ENCODE results near the gene C11orf58.

Gene C11orf58

DNA sequence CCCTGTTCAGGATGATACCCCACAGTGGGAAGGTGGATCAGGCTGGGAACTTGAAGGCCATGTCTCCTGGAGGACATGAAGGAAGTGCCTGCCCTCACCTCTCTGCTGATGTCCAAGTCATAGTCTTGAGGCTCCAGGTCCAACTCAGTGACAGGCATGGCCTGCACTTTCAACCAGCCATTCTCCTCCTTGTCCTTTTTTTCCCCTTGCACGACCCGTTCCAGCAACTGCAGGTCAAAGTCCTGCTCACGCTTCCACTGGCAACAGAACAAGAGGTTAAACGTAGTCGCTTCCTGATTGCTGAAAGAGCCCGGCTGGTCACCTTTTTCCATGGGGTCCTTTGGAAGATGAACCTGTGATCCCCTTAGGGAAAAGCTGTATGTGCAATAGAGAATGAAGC is 47.7 kb downstream of the C11orf58 start:
- Mint-ChIP-seq H3K9me3 (no peaks in the 10 kb centered on the region), H3K27ac (no peak overlapping the region), H3K36me3 (ENCODE audit: low read depth) (no peaks in the 10 kb centered on the region), H3K4me1 (ENCODE audit: low read depth) (no peaks in the 10 kb centered on the region), H3K27me3 (ENCODE audit: low read depth) (no peaks in the 10 kb centered on the region), H3K4me3 (no peak overlapping the region)

DNA sequence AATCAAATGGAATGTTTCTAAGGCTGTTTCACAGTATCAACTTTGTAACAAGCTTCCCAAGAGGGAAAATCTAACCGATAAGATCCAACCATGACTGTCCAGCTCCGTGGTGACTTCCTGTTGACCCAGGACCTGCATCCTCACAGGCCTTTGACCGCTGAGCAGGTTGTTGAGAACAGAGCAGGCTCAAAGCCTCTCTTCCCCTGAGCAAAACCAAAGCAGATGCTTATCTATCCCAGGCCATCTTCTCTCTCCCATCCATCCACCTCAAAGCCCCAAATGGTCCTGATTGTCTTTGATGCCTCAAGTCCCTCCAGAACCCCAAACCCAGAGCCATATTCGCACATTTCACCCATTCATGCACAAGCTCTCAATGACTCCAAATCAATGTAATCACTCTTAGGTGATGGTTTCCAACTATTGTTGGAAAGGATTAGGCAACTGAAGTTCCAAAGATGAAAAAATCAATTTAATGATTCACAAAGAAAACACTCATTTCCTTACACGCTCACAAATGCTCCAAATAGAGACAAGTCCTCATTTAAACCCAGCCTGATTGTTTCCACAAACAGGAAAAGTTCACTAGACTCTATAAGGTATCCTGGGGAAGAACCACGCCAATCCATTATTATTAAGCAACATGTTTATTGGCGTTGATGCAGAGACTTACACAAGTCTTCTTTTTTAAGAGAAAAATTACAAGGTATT is 48.7 kb downstream of the C11orf58 start:
- no peak overlapping the region for H3K4me3 Mint-ChIP-seq
- H3K27ac Mint-ChIP-seq, result no peak overlapping the region
- H3K9me3 Mint-ChIP-seq, result no peaks in the 10 kb centered on the region
- no peaks in the 10 kb centered on the region for H3K27me3 Mint-ChIP-seq (ENCODE audit: low read depth)
- peaks cover 3% of the 10 kb centered on the region for H3K4me1 Mint-ChIP-seq (ENCODE audit: low read depth)
- no peaks in the 10 kb centered on the region for H3K36me3 Mint-ChIP-seq (ENCODE audit: low read depth)

DNA sequence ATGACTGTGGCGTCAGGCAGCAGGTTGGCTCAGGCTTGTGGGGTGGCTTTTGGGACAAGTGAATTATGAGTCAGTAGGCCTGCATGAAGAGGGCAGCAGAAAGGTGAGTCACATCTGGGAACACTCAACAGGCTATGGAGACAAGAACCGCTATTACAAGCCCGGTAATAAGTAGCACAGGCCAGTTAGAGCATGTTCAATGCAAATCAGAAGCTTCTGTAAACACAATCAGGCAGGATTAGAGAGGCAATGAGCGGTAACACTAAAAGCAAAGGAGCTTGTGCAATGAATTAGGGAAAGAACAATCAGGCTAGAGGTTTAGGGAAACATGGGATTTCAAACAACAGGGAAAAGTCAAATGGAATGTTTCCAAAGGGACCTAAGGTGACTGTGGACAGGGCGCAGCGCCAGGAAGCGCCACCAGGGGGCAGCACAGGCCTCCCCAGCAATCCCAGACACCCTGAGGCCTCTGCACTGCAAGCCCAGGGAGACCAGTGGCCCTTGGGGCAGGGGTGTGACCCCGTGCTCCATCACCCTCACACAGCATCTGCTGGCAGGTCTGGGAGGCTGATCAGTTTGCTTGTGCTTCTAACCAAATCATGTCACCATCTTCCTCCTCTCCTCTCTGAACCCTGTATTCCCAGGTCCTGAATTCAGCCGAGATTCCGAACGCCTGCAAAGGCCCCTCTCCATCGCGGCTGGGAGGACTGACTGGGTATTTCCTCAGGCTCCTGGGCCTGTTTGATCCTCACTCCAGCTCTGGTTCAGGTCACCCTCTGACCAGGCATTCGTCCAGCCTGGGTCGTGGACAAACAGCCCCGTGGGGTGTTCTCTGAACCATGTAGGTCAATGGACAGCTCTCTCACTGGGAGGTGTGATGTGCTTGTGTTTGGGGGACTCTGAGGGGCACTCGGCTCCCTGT is 50.0 kb downstream of the C11orf58 start:
- Mint-ChIP-seq H3K27me3 (ENCODE audit: low read depth) (no peaks in the 10 kb centered on the region), H3K36me3 (ENCODE audit: low read depth) (no peaks in the 10 kb centered on the region), H3K27ac (no peak overlapping the region), H3K9me3 (no peaks in the 10 kb centered on the region), H3K4me1 (ENCODE audit: low read depth) (peaks cover 3% of the 10 kb centered on the region), H3K4me3 (no peak overlapping the region)

DNA sequence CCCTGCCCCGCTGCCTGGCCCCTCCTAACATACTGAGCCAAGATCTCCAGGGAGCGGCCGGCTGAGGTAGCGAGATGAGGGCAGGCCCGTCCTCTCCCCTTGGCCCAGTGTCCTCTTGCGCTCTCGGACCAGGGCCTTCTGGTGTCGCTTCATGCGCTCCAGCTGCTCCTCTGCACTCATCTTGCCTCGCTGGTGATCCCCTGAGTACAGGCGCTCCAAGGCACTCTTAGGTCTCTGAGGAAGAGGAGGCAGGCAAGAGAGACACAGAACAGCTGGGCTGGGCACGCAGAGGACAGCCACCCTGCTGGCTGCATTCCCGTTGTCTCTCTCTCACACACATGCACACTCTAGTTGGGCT is 50.6 kb downstream of the C11orf58 start:
- H3K27me3 Mint-ChIP-seq (ENCODE audit: low read depth), result no peaks in the 10 kb centered on the region
- peaks cover 3% of the 10 kb centered on the region for H3K4me1 Mint-ChIP-seq (ENCODE audit: low read depth)
- no peak overlapping the region for H3K27ac Mint-ChIP-seq
- H3K4me3 Mint-ChIP-seq, result no peak overlapping the region
- no peaks in the 10 kb centered on the region for H3K9me3 Mint-ChIP-seq
- H3K36me3 Mint-ChIP-seq (ENCODE audit: low read depth), result no peaks in the 10 kb centered on the region

DNA sequence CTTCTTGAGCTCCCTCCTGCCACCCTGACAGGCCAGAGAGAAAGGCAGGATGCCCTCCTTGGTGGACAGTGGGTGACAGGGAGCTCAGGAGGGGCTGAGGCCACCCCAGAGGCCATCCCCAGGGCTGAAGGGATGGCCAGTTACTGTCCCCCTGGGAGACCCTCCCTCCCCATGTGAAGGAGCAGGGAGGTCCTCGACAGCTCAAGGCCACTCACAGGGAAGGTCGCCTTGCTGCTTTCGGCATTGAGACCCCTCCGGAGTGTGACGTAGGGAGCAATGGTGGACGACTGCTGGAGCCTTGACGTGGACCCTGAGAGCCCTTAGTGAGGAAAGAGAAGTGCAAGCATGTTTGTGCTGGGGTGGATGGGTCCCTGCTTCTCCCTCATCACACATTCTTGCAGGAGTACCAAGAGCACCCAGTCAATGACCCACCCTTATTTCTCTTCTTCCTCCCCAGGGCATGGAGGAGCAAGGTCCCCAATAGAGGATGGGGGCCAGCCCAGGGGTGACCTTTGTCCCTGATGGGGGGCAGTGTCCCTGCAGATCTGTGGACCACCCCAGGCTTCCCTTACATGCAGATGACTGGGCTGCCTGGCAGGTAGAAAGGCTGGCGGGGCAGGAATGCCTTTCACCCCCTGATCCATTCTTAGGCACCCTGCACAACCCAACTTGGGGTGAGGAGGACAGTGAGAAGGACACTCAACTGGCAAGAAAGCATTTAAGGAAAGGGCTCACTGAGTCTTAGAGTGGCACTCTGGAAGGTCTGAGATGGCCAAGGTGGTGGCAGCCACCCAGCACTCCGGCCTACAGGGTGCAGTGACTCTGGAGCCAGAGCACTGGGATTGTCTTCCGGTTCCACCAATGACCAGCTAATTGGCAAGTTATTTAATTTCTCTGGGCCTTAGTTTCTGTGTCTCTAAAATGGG is 51.4 kb downstream of the C11orf58 start:
- H3K36me3 Mint-ChIP-seq (ENCODE audit: low read depth), result no peaks in the 10 kb centered on the region
- H3K4me3 Mint-ChIP-seq, result no peak overlapping the region
- H3K9me3 Mint-ChIP-seq, result no peaks in the 10 kb centered on the region
- H3K27me3 Mint-ChIP-seq (ENCODE audit: low read depth), result no peaks in the 10 kb centered on the region
- H3K4me1 Mint-ChIP-seq (ENCODE audit: low read depth), result peaks cover 4% of the 10 kb centered on the region
- no peak overlapping the region for H3K27ac Mint-ChIP-seq

DNA sequence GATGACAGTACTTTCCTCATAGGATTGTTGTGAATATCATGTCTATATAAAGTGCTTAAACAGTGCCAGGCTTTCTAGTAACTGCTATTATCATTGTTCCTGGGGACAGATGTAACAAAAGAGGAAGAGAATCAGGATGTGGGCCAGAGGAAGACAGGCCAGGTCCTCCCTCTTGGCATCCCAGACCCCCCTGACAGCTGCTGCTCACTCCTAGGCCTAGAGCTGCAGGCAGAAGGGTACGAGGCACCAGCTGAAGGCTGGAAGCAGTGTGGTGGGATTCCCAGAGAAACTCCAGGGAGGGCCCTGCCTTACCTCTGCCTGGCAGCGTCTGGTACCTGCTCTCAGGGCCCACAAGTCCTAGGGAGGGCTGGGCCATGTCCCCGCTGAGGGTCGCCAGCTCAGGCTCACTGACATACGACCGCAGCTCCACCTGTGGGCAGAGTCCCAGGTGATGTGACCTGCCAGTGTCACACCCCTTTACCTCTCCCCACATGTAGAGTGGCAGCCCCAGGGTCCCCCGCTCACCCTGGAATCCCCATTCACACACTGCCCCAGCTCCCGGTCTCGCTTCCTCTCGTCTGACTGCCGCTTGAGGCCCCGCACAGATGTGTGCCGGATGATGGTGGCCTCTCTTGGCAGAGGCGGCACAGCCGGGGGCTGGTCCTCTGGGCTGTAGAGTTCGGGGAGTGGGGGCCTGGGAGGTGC is 52.2 kb downstream of the C11orf58 start:
- Mint-ChIP-seq H3K4me3 (no peak overlapping the region), H3K4me1 (ENCODE audit: low read depth) (peaks cover 9% of the 10 kb centered on the region), H3K36me3 (ENCODE audit: low read depth) (no peaks in the 10 kb centered on the region), H3K27ac (no peak overlapping the region), H3K9me3 (no peaks in the 10 kb centered on the region), H3K27me3 (ENCODE audit: low read depth) (no peaks in the 10 kb centered on the region)

DNA sequence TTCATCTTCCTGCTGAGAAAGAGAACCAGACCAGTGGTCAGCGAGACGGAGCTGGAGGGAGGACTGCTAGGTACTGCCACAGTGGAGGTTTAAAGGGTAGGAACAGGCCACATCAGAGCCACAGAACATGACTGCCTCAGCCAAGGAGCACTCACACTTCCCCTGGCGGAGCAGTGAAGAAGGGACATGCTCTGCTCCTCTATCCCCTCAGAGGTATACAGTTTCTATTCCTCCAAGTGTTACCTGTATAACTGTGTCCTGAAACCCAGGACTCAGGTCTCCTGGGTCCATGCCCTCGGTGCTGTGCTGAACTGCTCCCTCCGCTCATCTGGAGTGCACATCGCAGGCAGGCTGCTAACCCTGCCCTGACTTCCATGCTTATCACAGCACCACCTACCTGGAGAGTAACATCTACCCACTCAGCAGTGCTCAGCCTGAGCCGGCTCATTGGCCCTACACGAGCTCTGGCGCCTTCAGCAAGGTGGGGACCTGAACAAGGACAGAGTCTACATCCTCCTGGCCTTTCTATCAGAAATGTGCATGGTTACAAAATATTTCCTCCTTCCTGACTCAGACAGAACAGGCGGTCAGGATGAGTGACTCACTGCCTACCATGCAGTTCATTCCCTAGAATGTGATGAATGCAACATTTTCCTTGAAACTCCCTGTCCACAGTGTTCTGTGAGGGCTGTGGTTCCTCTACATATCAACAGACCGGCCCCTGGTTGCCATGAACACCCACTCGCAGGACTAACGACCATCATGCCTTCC is 52.9 kb downstream of the C11orf58 start:
- H3K36me3 Mint-ChIP-seq (ENCODE audit: low read depth), result no peaks in the 10 kb centered on the region

DNA sequence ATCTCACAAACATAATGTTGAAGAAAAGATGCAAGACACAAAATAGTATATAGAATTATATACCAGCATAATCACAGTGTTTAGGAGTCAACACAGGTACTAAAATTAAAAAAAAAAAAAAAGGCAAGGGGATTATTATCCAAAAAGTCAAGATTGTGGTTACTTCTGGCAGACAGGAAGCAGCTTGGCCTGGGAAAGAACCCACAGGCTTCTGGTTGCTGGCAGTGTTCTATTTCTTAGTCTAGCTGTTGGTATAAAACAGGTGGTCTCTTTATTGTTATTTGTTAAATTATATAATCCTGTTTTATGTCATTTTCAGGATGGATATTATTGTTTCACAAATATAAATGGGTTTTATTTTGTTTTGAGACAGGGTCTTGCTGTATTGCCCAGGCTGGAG is 54.0 kb downstream of the C11orf58 start:
- no peak overlapping the region for H3K4me3 Mint-ChIP-seq
- no peak overlapping the region for H3K27ac Mint-ChIP-seq
- no peaks in the 10 kb centered on the region for H3K27me3 Mint-ChIP-seq (ENCODE audit: low read depth)
- H3K4me1 Mint-ChIP-seq (ENCODE audit: low read depth), result peaks cover 9% of the 10 kb centered on the region
- H3K36me3 Mint-ChIP-seq (ENCODE audit: low read depth), result no peaks in the 10 kb centered on the region
- H3K9me3 Mint-ChIP-seq, result no peaks in the 10 kb centered on the region

More for the DNA sequence above, 52.9 kb downstream of the C11orf58 start:
- Mint-ChIP-seq H3K27ac (no peak overlapping the region), H3K4me1 (ENCODE audit: low read depth) (peaks cover 9% of the 10 kb centered on the region), H3K9me3 (no peaks in the 10 kb centered on the region), H3K27me3 (ENCODE audit: low read depth) (no peaks in the 10 kb centered on the region), H3K4me3 (no peak overlapping the region)

DNA sequence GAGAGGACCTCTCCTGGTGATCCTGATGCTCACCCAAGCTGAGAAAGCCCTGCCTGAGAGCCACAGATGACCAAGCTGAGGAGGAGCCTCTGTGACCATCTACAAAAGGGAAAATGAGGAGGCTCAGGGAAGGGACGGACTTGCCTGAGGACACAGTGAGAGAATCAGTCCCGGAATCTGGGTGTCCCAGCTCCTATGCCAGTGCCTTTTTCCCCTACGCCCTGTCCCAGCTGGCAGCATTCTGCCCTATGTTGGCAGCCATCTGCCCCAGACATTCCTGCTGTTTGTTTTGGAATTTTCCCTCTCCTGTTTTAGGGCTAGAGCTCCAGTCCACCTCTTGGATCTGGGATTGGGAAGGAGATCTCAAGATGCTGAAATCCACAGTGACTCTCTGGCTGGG is 54.6 kb downstream of the C11orf58 start:
- Mint-ChIP-seq H3K4me3 (no peak overlapping the region), H3K27ac (no peak overlapping the region), H3K36me3 (ENCODE audit: low read depth) (no peaks in the 10 kb centered on the region), H3K4me1 (ENCODE audit: low read depth) (peaks cover 9% of the 10 kb centered on the region), H3K9me3 (no peaks in the 10 kb centered on the region), H3K27me3 (ENCODE audit: low read depth) (no peaks in the 10 kb centered on the region)

DNA sequence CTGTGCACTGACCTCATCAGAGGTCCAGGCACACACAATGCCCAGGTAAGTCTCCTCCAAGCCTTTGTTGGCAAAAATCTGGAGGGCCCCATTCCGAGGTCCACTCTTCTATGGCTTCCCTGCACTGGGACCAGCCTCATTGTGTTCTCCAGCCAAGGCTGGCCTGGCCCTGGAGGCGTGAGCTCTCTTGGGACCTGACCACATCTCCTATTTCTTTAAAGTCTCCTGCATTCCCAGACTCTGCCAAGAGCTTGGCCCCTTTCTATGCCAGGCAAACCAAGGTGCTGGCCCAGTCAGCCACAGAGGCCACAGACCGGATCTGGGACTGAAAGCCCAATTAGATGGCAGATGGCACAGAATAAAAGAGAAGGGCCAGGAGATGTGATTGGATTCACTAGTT is 55.1 kb downstream of the C11orf58 start:
- H3K4me1 Mint-ChIP-seq (ENCODE audit: low read depth), result peaks cover 9% of the 10 kb centered on the region

DNA sequence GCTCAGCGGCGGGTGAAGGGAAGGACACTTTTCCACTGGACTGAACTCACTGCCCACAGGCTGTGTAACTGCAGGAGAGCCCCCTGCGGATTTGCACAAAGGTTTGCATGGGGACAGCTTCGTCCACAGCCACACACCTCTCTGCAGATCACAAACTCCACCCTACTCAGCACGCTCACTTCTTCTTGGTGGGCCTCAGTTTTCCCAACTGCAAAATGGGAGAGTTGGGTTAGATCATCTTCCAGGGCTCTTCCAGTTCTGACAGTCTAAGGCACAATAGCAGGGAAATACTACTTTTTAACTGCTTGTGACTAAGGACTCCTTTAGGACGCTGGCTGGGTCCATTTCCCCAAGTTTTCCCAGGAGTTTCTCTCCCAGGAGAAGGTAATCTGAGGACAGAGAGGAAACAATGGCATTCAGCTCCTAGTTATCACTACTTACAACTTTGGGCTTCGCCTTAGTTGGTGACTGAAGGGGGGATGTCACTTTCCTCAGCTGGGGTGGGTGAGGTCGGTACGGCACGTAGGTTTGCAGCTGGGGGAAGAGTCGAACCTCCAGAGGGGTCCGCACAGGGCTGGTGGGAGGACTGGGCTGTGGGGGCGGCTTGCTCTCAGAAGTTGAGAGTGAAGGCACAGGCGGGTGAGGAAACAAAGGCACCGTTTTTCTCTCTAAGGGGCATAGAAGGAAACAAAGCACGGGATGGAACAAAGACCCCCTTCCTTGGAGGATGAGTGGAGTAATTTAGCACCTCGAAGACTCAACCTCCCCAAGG is 55.8 kb downstream of the C11orf58 start:
- Mint-ChIP-seq H3K4me1 (ENCODE audit: low read depth) (peaks cover 9% of the 10 kb centered on the region), H3K4me3 (no peak overlapping the region), H3K36me3 (ENCODE audit: low read depth) (no peaks in the 10 kb centered on the region), H3K27ac (no peak overlapping the region), H3K27me3 (ENCODE audit: low read depth) (no peaks in the 10 kb centered on the region), H3K9me3 (no peaks in the 10 kb centered on the region)

More for the DNA sequence above, 55.1 kb downstream of the C11orf58 start:
- no peaks in the 10 kb centered on the region for H3K36me3 Mint-ChIP-seq (ENCODE audit: low read depth)
- no peaks in the 10 kb centered on the region for H3K27me3 Mint-ChIP-seq (ENCODE audit: low read depth)
- no peaks in the 10 kb centered on the region for H3K9me3 Mint-ChIP-seq
- H3K4me3 Mint-ChIP-seq, result no peak overlapping the region
- no peak overlapping the region for H3K27ac Mint-ChIP-seq

DNA sequence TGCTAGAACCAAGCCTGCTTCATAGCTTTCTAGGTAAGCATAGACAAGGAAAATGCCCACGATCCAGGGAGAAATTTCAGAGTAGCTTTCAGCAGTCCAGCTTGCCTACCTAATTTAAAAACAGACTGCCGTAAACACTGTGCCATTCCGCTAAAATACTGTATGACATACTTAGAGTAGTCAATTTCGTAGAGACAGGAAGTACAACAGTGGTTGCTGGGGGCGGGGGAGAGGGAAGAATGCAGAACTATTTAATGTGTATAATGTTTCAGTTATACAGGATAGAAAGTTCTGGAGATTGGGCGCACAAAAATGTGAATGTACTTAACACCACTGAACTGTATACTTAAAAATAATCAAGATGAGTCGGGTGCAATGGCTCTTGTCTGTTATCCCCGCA is 56.7 kb downstream of the C11orf58 start:
- H3K4me3 Mint-ChIP-seq, result no peak overlapping the region

DNA sequence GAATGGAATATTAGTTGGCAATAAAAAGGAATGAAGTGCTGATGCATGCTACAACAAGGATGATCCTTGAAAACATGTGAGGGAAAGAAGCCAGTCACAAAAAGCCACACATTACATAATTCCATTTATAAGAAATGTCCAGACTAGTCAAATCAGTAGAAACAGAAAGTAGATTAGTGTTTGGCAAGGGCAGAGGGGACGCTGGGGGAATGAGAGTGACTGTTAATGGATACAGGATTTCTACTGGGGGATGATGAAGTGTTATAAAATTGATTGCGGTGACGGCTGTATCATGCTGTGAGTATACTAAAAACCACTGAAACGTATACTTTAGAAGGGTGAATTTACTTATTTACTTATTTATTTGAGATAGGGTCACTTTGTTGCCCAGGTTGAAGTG is 57.9 kb downstream of the C11orf58 start:
- H3K9me3 Mint-ChIP-seq, result no peaks in the 10 kb centered on the region
- no peak overlapping the region for H3K4me3 Mint-ChIP-seq
- H3K27ac Mint-ChIP-seq, result no peak overlapping the region
- peaks cover 9% of the 10 kb centered on the region for H3K4me1 Mint-ChIP-seq (ENCODE audit: low read depth)
- no peaks in the 10 kb centered on the region for H3K36me3 Mint-ChIP-seq (ENCODE audit: low read depth)
- H3K27me3 Mint-ChIP-seq (ENCODE audit: low read depth), result no peaks in the 10 kb centered on the region

More for the DNA sequence above, 56.7 kb downstream of the C11orf58 start:
- Mint-ChIP-seq H3K27ac (no peak overlapping the region), H3K36me3 (ENCODE audit: low read depth) (no peaks in the 10 kb centered on the region), H3K9me3 (no peaks in the 10 kb centered on the region), H3K4me1 (ENCODE audit: low read depth) (peaks cover 9% of the 10 kb centered on the region), H3K27me3 (ENCODE audit: low read depth) (no peaks in the 10 kb centered on the region)
